AG09309 (cell line): ENCODE measurements around the gene ART3.
"Not testable (repeated sequence)": the region's sequence is repeated elsewhere in the genome, so short reads cannot be mapped to it uniquely, and the experiment has no call there.

Experiments
- DNase-seq: peaks from one replicate; pipeline ENCODE4 v3.0.0-alpha.2; 2010; ENCODE audit warnings: low read depth
- H3K4me3 ChIP-seq: 2 replicates; pipeline ENCODE4 v1.5.1; 2011; ENCODE audit warnings: mild to moderate bottlenecking, low read depth, low read length, moderate library complexity; ENCODE audit not compliant: control insufficient read depth
- CTCF ChIP-seq: IDR thresholded peaks from 2 replicates; pipeline ENCODE4 v1.5.1; 2011; ENCODE audit warnings: mild to moderate bottlenecking, low read depth, low read length, inconsistent platforms; ENCODE audit not compliant: insufficient read depth, control insufficient read depth; ENCODE audit errors: missing control alignments

Gene ART3

GRCh38 chr4:76074468-76074867 lies at the start of gene ART3:
ART3 (plus strand) TSS chr4:76074709; CDS start chr4:76075890, 1,181 bp downstream.
- no peak for TF ChIP-seq CTCF
- H3K4me3 ChIP-seq, result no peak within 1 kb of the TSS
- DNase-seq, result no peak

GRCh38 chr4:76028350-76028765 lies 46.2 kb upstream of the ART3 start:
- DNase-seq, result no peak
- TF ChIP-seq CTCF, result no peak
- H3K4me3 ChIP-seq, result no peak overlapping the region

GRCh38 chr4:76029300-76029699 lies 45.2 kb upstream of the ART3 start:
- TF ChIP-seq CTCF, result no peak
- DNase-seq, result no peak
- H3K4me3 ChIP-seq, result no peak overlapping the region

GRCh38 chr4:76035141-76035540 lies 39.4 kb upstream of the ART3 start:
- TF ChIP-seq CTCF, result no peak
- DNase-seq, result no peak
- H3K4me3 ChIP-seq, result no peak overlapping the region

GRCh38 chr4:76035799-76036380 lies 38.6 kb upstream of the ART3 start, which contains the start of gene CXCL11:
CXCL11 (minus strand) TSS chr4:76036070; CDS start chr4:76035987, 83 bp downstream.
- TF ChIP-seq CTCF, result no peak
- DNase-seq, result no peak
- H3K4me3 ChIP-seq, result no peak within 1 kb of the TSS

- TF ChIP-seq CTCF, result no peak
- DNase-seq, result no peak
- H3K4me3 ChIP-seq, result no peak overlapping the region
These were observed 37.7 kb upstream of the ART3 start for GRCh38 chr4:76036855-76037254.

- DNase-seq, H3K4me3 ChIP-seq: not testable (repeated sequence)
These were observed 32.1 kb upstream of the ART3 start for GRCh38 chr4:76042241-76042998.

- not testable (repeated sequence) for DNase-seq, H3K4me3 ChIP-seq
These were observed 31.2 kb upstream of the ART3 start for GRCh38 chr4:76043306-76043705.

- DNase-seq, H3K4me3 ChIP-seq: not testable (repeated sequence)
These were observed 29.8 kb upstream of the ART3 start for GRCh38 chr4:76044686-76045085.

GRCh38 chr4:76049860-76050416 lies 24.6 kb upstream of the ART3 start:
- DNase-seq, H3K4me3 ChIP-seq: not testable (repeated sequence)

- not testable (repeated sequence) for H3K4me3 ChIP-seq, DNase-seq
These were observed 23.9 kb upstream of the ART3 start for GRCh38 chr4:76050560-76051050.
